Muscle of leg (tissue), 11 donors: ENCODE data around the gene GREB1. TPM values are rescaled to one million over a fixed set of nuclear protein-coding genes. Genes with fewer than 3 reads are reported as not detected.

Experiments used
- DNase-seq: peaks from one replicate; pipeline ENCODE4 v3.0.0; 2013
- H3K27ac ChIP-seq: one replicate; pipeline ENCODE4 v1.5.1; 2013; ENCODE audit warnings: mild to moderate bottlenecking, low read length, control low read depth
- H3K27me3 ChIP-seq: one replicate; pipeline ENCODE4 v1.6.1; 2013; ENCODE audit warnings: low read length; ENCODE audit not compliant: control insufficient read depth, insufficient read depth
- H3K36me3 ChIP-seq: one replicate; pipeline ENCODE4 v1.6.1; 2013; ENCODE audit warnings: low read length; ENCODE audit not compliant: control insufficient read depth, insufficient read depth
- H3K4me1 ChIP-seq: one replicate; pipeline ENCODE4 v1.6.1; 2013; ENCODE audit warnings: low read length; ENCODE audit not compliant: control insufficient read depth, insufficient read depth
- H3K4me3 ChIP-seq: one replicate; pipeline ENCODE4 v1.5.1; 2013; ENCODE audit warnings: low read length, control low read depth
- H3K9me3 ChIP-seq: replicated peaks from 2 replicates; pipeline ENCODE4 v1.6.1; 2013; ENCODE audit warnings: low read depth, low read length; ENCODE audit not compliant: control insufficient read depth
- WGBS: methylation state at CpG from one replicate; pipeline ENCODE4 v1.1.5; 2013; ENCODE audit warnings: missing lambda C conversion rate; ENCODE audit not compliant: insufficient coverage; 5-methylcytosine and 5-hydroxymethylcytosine counted together
- polyA plus RNA-seq, 8 donors: library from polyadenylated mRNA; unstranded; fragments of 120-200 nt; gene quantifications; one replicate each; pipeline versions ENCODE4 v1.2.1 to v1.2.3, GENCODE V29; 2013; ENCODE audit warnings: inconsistent platforms in 1 of 8, low replicate concordance in 1 of 8; ENCODE audit not compliant: insufficient read length in 8 of 8, insufficient read depth in 1 of 8
- total RNA-seq: library from RNA; stranded (reverse); fragments of 120-200 nt; gene quantifications from one replicate; pipeline ENCODE4 v1.2.4, GENCODE V29; 2013

GREB1 gene
- total and polyA plus RNA-seq, 9 donors, result 6.5 to 14.4 (median 10.5) TPM

DNA sequence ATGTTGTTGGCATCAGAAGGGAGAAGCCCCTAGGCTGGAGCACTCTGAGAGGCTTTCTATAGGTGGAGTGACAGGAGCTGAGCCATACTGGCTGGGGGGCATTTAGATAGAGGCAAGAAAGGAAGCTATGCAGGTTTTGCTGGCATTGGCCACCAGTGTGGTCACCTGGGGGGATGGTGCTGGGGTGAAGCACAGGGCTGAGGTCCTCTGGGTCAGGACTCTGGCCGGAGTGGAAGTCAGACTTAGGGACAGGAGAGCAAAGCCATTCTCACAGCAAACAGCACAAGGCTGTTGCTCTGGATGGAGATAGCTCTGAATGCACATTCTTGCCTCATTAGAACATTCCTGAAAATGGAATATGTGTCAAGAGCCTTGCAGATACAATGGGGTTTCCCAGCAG, 88.8 kb downstream of the GREB1 start:
- Histone ChIP-seq H3K36me3 (peaks cover 39% of the 10 kb centered on the region), H3K9me3 (peaks cover 6% of the 10 kb centered on the region), H3K27ac (no peak overlapping the region), H3K4me3 (no peak overlapping the region), H3K27me3 (no peaks in the 10 kb centered on the region), H3K4me1 (no peaks in the 10 kb centered on the region)
- DNase-seq, result no peak
- no CpG with 5 or more reads among the region's 1 CpG for WGBS

DNA sequence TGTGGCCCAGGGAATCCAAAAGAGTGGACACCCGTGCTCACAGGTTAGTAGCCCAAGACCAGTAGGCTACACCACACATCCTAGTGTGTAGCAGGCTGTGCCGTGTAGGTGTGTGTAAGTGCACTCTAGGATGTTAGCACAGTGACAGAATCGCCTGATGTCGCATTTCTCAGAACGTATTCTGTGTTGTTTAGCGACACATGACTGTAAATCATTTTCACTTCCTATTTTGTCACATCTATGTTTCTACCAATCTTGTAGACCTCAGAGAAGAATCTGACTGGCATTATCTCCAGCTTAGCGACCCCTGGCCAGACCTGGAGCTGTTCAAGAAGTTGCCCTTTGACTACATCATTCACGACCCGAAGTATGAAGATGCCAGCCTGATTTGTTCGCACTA, 91.0 kb downstream of the GREB1 start:
- WGBS, result 97% methylated on average over 5 of the region's 10 CpGs
- Histone ChIP-seq H3K36me3 (peaks cover 25% of the 10 kb centered on the region), H3K27ac (no peak overlapping the region)

DNA sequence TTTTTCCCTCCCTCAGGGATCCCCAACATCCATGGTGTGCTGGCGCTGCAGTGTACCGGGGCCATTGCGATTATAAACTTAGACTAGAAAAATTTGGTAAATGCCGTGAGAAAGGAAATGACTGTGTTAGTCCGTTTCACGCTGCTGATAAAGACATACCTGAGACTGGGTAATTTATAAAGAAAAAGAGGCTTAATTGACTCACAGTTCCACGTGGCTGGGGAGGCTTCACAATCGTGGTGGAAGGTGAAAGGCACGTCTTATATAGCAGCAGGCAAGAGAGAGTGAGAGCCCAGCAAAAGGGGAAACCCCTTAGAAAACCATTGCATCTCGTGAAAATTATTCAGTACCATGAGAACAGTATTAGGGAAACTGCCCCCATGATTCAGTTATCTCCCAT, 91.8 kb downstream of the GREB1 start:
- 100% methylated on average over 3 of the region's 10 CpGs for WGBS
- Histone ChIP-seq H3K27me3 (no peaks in the 10 kb centered on the region), H3K9me3 (peaks cover 6% of the 10 kb centered on the region), H3K36me3 (peaks cover 25% of the 10 kb centered on the region), H3K27ac (no peak overlapping the region), H3K4me1 (no peaks in the 10 kb centered on the region), H3K4me3 (no peak overlapping the region)
- no peak for DNase-seq

More for the DNA sequence above, 91.0 kb downstream of the GREB1 start:
- Histone ChIP-seq H3K4me1 (no peaks in the 10 kb centered on the region), H3K4me3 (no peak overlapping the region), H3K27me3 (no peaks in the 10 kb centered on the region), H3K9me3 (peaks cover 6% of the 10 kb centered on the region)
- DNase-seq, result no peak

DNA sequence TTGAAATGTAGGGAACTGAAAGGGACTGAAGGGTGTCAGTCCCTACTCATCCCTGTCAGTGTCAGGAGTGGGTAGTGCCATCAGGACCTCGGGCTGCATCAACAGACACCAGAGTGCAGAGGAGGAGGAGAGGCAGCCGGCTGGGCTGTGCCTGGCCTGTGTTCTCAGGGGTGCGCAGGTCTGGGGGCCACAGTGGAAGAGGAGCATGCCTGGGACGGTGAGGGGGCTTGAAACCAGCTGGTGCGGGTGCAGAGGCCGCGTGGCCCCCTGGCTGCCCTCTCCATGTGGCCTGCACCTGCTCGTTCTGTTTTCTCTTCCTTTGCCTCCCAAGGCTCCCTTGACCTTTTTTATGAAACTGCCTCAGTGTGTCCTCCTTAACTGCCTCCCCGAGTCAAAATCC, 94.8 kb downstream of the GREB1 start:
- no peaks in the 10 kb centered on the region for H3K4me1 ChIP-seq
- H3K27ac ChIP-seq, result no peak overlapping the region
- peaks cover 6% of the 10 kb centered on the region for H3K9me3 ChIP-seq
- 86% methylated on average over 4 of the region's 9 CpGs for WGBS
- H3K4me3 ChIP-seq, result no peak overlapping the region
- H3K36me3 ChIP-seq, result peaks cover 39% of the 10 kb centered on the region
- no peak for DNase-seq
- H3K27me3 ChIP-seq, result no peaks in the 10 kb centered on the region

DNA sequence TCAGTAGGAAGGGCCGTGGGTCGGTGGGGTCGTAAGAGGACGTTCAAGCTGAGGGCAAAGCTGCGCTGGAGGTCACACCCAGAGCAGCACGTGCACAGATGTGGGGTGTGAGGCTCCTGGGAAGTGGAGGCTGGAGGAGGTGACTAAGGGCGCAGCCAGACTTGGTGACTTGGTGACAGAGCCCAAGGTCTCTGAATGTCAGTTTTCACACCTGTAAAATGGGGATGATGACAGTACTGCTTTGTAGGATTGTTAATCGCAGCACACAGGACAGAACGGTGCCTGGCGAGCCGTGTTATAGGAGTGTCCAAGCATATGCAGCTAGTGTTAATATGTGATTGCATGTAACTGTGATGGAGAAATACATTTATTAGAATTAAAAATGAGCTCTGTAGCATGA, 95.4 kb downstream of the GREB1 start:
- Histone ChIP-seq H3K27ac (no peak overlapping the region), H3K9me3 (peaks cover 6% of the 10 kb centered on the region), H3K36me3 (peaks cover 43% of the 10 kb centered on the region), H3K4me3 (no peak overlapping the region), H3K27me3 (no peaks in the 10 kb centered on the region), H3K4me1 (no peaks in the 10 kb centered on the region)
- no peak for DNase-seq
- WGBS, result 85% methylated on average over 11 of the region's 11 CpGs

DNA sequence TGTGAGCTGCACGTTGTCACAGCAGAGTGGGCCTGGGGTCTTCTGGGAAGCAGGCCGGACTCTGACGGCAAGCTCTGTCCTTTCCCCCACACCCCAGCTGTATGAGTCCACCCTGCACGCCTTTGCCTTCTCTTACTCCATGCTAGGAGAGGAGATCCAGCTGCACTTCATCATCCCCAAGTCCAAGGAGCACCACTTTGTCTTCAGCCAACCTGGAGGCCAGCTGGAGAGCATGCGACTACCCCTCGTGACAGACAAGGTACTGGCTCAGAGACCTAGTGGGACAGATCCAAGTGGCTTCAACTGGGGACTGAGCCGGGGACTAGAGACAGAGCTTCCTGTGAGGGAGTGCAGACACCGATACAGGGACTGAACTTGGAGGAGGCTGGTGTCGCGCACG, 96.0 kb downstream of the GREB1 start:
- H3K9me3 ChIP-seq, result peaks cover 6% of the 10 kb centered on the region
- no peak overlapping the region for H3K4me3 ChIP-seq
- H3K4me1 ChIP-seq, result no peaks in the 10 kb centered on the region
- no peak overlapping the region for H3K27ac ChIP-seq
- DNase-seq, result no peak
- H3K27me3 ChIP-seq, result no peaks in the 10 kb centered on the region
- WGBS, result 85% methylated on average over 7 of the region's 11 CpGs
- peaks cover 45% of the 10 kb centered on the region for H3K36me3 ChIP-seq

DNA sequence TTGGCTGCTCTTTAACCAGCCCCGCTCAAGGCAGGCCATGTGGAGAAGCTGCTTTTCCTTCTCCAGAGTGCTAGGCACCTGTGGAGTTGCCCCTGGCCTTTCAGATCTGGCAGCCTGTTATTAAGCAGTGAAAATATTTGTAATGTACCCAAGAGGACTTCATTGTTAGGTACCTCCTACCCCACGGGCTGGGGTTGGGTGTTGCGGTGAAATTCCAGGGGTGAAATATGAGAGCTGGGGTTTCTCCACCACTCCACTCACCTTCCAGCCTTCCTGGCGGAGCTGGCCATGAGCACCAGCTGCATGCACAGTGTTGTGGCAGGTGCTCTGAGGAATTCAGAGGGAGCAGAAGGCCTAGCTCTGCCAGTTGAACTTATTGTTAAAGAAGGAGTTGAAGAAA, 97.0 kb downstream of the GREB1 start:
- Histone ChIP-seq H3K27me3 (no peaks in the 10 kb centered on the region), H3K36me3 (peaks cover 49% of the 10 kb centered on the region), H3K4me3 (no peak overlapping the region), H3K9me3 (peaks cover 6% of the 10 kb centered on the region), H3K27ac (no peak overlapping the region), H3K4me1 (no peaks in the 10 kb centered on the region)
- WGBS, result no CpG with 5 or more reads among the region's 4 CpGs
- no peak for DNase-seq

DNA sequence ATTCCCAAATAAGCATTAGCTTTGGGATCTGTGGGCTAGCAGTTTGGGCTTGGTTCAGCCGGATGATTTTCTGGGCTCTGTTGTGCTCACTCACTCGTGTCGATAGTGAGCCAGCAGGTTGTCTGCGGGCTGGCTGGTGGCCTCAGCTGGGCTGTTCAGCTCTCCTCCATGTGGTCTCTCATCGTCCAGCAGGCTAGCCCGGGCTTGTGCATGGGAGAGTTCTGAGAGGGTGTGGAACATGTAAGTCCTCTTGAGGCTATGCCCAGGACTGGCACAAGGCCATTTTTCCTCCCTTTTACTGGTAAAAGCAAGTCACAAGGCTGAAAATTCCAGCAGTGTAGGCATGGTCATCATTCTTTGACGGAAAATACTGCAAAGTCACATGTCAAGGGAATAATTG, 97.6 kb downstream of the GREB1 start:
- 94% methylated on average over 5 of the region's 7 CpGs for whole genome bisulfite sequencing
- H3K4me3 ChIP-seq, result no peak overlapping the region
- H3K4me1 ChIP-seq, result no peaks in the 10 kb centered on the region
- H3K27ac ChIP-seq, result no peak overlapping the region
- H3K36me3 ChIP-seq, result peaks cover 44% of the 10 kb centered on the region
- peaks cover 6% of the 10 kb centered on the region for H3K9me3 ChIP-seq
- DNase-seq, result no peak
- H3K27me3 ChIP-seq, result no peaks in the 10 kb centered on the region

DNA sequence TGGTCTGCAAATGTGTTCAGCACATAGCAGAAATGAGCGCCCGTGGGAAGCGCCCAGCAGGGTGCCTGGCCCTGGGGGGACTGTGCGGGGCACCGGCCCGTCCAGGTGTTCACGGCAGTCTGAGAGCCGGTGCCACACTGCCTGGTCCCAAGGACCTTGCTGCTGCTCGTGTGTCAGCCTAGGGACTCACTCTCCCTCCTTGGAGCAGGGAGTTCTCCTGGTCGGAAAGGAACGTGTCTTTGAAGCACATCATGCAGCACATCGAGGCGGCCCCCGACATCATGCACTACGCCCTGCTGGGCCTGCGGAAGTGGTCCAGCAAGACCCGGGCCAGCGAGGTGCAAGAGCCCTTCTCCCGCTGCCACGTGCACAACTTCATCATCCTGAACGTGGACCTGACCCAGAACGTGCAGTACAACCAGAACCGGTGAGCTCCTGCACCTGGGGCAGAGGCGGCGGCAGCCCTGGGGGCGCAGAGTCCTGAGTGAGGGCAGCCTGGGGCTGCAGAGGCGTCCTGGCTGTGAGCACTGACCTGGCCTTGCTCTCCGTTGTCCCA, 100.2 kb downstream of the GREB1 start:
- Histone ChIP-seq H3K4me1 (no peaks in the 10 kb centered on the region), H3K4me3 (no peak overlapping the region), H3K9me3 (no peaks in the 10 kb centered on the region), H3K27me3 (no peaks in the 10 kb centered on the region), H3K36me3 (peaks cover 43% of the 10 kb centered on the region), H3K27ac (no peak overlapping the region)
- no peak for DNase-seq
- WGBS, result 94% methylated on average over 26 of the region's 28 CpGs

DNA sequence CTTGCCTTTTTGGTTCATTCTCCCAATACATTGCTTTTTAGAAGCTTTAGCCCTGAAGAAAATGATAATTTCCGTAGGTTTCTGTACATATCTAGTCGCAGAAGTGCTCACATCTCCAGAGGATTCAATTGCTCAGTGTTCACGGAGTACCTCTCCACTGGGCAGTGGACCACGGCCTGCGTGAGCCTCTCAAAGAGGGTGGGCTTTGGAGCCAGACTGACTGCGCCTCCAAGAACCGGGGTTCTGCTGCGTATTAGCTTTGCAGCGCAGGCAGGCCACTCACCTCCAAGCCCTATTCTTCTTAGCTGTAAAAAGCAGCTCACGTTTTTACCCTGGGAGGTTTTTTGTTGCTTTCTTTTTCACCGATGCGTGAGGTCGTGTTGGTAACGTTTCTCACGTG, 100.7 kb downstream of the GREB1 start:
- DNase-seq, result no peak
- WGBS, result 87% methylated on average over 15 of the region's 15 CpGs
- H3K27me3 ChIP-seq, result no peaks in the 10 kb centered on the region
- no peaks in the 10 kb centered on the region for H3K4me1 ChIP-seq
- peaks cover 47% of the 10 kb centered on the region for H3K36me3 ChIP-seq
- no peak overlapping the region for H3K4me3 ChIP-seq
- no peaks in the 10 kb centered on the region for H3K9me3 ChIP-seq
- no peak overlapping the region for H3K27ac ChIP-seq

DNA sequence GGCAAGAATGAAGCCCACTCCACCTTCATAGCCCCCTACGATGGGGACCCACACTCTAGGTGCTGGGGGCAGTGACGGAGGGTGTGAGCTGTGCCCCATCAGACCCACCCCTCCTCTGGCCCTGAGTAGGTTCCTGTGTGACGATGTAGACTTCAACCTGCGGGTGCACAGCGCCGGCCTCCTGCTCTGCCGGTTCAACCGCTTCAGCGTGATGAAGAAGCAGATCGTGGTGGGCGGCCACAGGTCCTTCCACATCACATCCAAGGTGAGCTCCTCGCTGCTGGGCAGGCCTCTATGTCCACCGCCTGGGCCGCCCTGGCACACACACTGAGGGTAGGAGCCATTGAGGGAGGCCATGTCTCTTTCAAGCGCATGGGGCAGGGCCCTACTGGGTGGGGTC, 101.3 kb downstream of the GREB1 start:
- WGBS, result 98% methylated on average over 12 of the region's 15 CpGs
- Histone ChIP-seq H3K4me3 (no peak overlapping the region), H3K9me3 (no peaks in the 10 kb centered on the region), H3K4me1 (no peaks in the 10 kb centered on the region), H3K27me3 (no peaks in the 10 kb centered on the region), H3K36me3 (peaks cover 52% of the 10 kb centered on the region), H3K27ac (no peak overlapping the region)
- no peak for DNase-seq
